NT2/D1 (cell line): ENCODE data around the gene LRMDA.

Experiments
- SUZ12 ChIP-seq: IDR thresholded peaks from 2 replicates; pipeline ENCODE4 v1.6.1; 2011; ENCODE audit not compliant: insufficient read length, insufficient read depth; ENCODE audit errors: extremely low read depth
- ZNF274 ChIP-seq: IDR thresholded peaks from 2 replicates; pipeline ENCODE4 v1.6.1; 2011; ENCODE audit warnings: mild to moderate bottlenecking, low read depth, low read length

DNA sequence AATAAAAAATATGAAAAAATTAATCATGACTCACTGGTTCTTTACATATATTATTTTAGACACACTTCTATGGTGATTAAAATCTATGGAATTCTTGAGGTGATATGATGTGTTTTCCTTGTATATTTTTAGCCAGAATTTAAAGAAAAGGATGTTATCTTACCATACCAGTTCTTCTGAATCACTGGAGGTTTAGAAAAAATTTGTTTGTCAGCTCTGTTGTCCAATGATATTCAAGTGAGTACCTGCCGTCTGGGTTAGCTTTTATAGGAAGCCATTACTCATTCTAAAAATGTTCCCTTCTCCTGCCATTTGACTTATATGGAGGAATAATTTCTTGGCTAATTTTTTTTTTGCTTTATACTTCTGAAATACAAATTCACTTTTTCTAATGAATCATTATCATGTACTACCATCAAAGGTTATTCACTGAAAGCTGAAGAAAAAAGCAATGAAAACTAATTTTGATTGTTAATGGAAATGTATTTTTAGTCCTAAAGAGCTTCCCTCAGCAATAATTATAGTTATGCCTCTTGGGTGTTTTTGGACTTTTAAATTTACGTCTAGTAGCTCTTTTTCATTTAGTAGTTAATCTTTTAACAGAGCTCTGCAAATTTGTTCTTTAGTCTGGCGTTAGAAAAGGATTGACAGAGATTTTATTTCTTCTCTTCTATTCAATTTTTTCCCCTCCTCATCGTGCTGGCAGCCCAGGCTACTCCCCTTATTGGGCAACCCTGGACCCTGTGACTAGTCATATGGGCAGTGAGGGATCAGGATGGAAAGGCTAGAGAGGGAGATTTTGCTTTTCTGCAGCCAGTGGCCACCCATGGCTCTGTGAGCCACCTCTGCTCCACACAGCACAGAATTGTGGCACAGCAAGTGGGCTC, 434.2 kb downstream of the LRMDA start:
- TF ChIP-seq ZNF274 (no peak), SUZ12 (no peak)
